GM13976 (cell line): ENCODE results near the gene GDPD5.

Experiments
- DNase-seq: peaks from one replicate; pipeline ENCODE4 v3.0.0; 2012; ENCODE audit warnings: low spot score
- CTCF ChIP-seq: IDR thresholded peaks from 2 replicates; pipeline ENCODE4 v1.5.1; 2012; ENCODE audit warnings: borderline replicate concordance, mild to moderate bottlenecking; ENCODE audit not compliant: insufficient read depth; ENCODE audit errors: extremely low read depth, missing control alignments, control extremely low read depth
- in situ Hi-C: fragments of 300-500 bp; cut with MboI; formaldehyde crosslinking; loops from one replicate; pipeline ENCODE4 v1.12.0; 2022; ENCODE audit warnings: low sequenced_read_pairs, mixed read lengths, inconsistent platforms; ENCODE audit not compliant: unreplicated experiment

GDPD5 gene

GRCh38 chr11:75482931-75483469, 42.7 kb downstream of the GDPD5 start:
- in situ Hi-C loops = no loop called here
- TF ChIP-seq CTCF = no peak
- no peak for DNase-seq

- no peak for DNase-seq
- in situ Hi-C loops = no loop called here
- no peak for TF ChIP-seq CTCF
Measured at GRCh38 chr11:75481922-75482606, 43.7 kb downstream of the GDPD5 start.

- no peak for DNase-seq
- in situ Hi-C loops = no loop called here
- no peak for TF ChIP-seq CTCF
Measured at GRCh38 chr11:75481223-75481921, 44.4 kb downstream of the GDPD5 start.

GRCh38 chr11:75480185-75481175, 45.3 kb downstream of the GDPD5 start:
- no peak for TF ChIP-seq CTCF
- in situ Hi-C loops = no loop called here
- no peak for DNase-seq

GRCh38 chr11:75479597-75480145, 46.1 kb downstream of the GDPD5 start:
- no peak for DNase-seq
- no peak for TF ChIP-seq CTCF

More at GRCh38 chr11:75479597-75480145, 46.1 kb downstream of the GDPD5 start:
- in situ Hi-C loops = no loop called here
